HEK293T (cell line): ENCODE results near the gene SUSD1.

Experiments
- CTCF ChIA-PET: fragments of 350-600 bp; formaldehyde crosslinking; extraction: SDS; loops from one replicate; lab custom pipeline; 2021; ENCODE audit warnings: antibody characterized with exemption, inconsistent platforms; lab: Yijun Ruan, JAX
- POLR2A ChIA-PET: fragments of 350-600 bp; formaldehyde crosslinking; extraction: SDS; loops from one replicate; lab custom pipeline; 2020; ENCODE audit warnings: antibody characterized with exemption, inconsistent platforms; lab: Yijun Ruan, JAX
- DNase-seq: peaks from one replicate; pipeline ENCODE4 v3.0.0; 2012; ENCODE audit warnings: mixed read lengths; ENCODE audit errors: extremely low spot score
- ARNT ChIP-seq: fragments of 450-650 bp; IDR thresholded peaks from 2 replicates; pipeline ENCODE4 v1.6.1; 2017; ENCODE audit warnings: mild to moderate bottlenecking
- BHLHE40 ChIP-seq: fragments of 450-650 bp; IDR thresholded peaks from 2 replicates; pipeline ENCODE4 v1.6.1; 2016; ENCODE audit warnings: mild to moderate bottlenecking, moderate library complexity, borderline replicate concordance
- CTBP1 ChIP-seq: fragments of 450-650 bp; IDR thresholded peaks from 2 replicates; pipeline ENCODE4 v1.6.1; 2016; ENCODE audit warnings: borderline replicate concordance
- ELF4 ChIP-seq: fragments of 450-650 bp; IDR thresholded peaks from 2 replicates; pipeline ENCODE4 v1.6.1; 2017; ENCODE audit warnings: antibody characterized with exemption
- FOXA1 ChIP-seq: fragments of 450-650 bp; IDR thresholded peaks from 2 replicates; pipeline ENCODE4 v1.6.1; 2016; ENCODE audit warnings: mild to moderate bottlenecking
- FOXK2 ChIP-seq: fragments of 450-650 bp; IDR thresholded peaks from 2 replicates; pipeline ENCODE4 v1.6.1; 2016; ENCODE audit warnings: mild to moderate bottlenecking
- FOXM1 ChIP-seq: fragments of 450-650 bp; IDR thresholded peaks from 2 replicates; pipeline ENCODE4 v1.6.1; 2017; ENCODE audit warnings: mild to moderate bottlenecking, borderline replicate concordance
- HDGF ChIP-seq: fragments of 450-650 bp; IDR thresholded peaks from 2 replicates; pipeline ENCODE4 v1.6.1; 2017; ENCODE audit warnings: antibody characterized with exemption, borderline replicate concordance
- L3MBTL2 ChIP-seq: fragments of 450-650 bp; conservative IDR thresholded peaks from 2 replicates; pipeline ENCODE4 v1.6.1; 2016; ENCODE audit warnings: mild to moderate bottlenecking
- LEF1 ChIP-seq: fragments of 450-650 bp; IDR thresholded peaks from 2 replicates; pipeline ENCODE4 v1.6.1; 2017; ENCODE audit warnings: mild to moderate bottlenecking, borderline replicate concordance
- NFRKB ChIP-seq: fragments of 450-650 bp; IDR thresholded peaks from 2 replicates; pipeline ENCODE4 v1.6.1; 2016; ENCODE audit warnings: mild to moderate bottlenecking, moderate library complexity
- PKNOX1 ChIP-seq: fragments of 450-650 bp; IDR thresholded peaks from 2 replicates; pipeline ENCODE4 v1.6.1; 2016
- SP1 ChIP-seq: fragments of 450-650 bp; IDR thresholded peaks from 2 replicates; pipeline ENCODE4 v1.6.1; 2017
- SUZ12 ChIP-seq: fragments of 450-650 bp; IDR thresholded peaks from 2 replicates; pipeline ENCODE4 v1.6.1; 2016; ENCODE audit warnings: mild to moderate bottlenecking
- TARDBP ChIP-seq: fragments of 450-650 bp; IDR thresholded peaks from 2 replicates; pipeline ENCODE4 v1.6.1; 2016
- ZNF384 ChIP-seq: fragments of 450-650 bp; IDR thresholded peaks from 2 replicates; pipeline ENCODE4 v1.6.1; 2016

Gene SUSD1

DNA sequence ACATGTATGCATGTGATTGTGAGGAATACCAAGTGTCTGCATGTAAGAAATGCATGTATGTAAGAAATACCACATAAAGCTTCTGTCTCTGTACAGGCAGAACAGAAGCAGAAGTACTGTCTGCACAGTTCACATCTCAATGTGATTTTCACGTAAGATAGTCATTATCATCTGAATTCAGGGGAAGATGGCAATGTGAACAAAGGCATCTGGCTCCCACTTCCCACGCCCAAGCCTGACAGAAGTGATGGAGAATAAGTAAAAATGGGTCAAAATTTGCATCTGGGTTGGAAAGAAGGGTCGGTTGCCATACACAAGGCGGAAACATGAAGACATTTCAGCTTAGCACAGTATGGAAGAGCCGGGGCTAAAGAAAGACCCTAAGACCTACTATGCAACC lies 71.7 kb downstream of the SUSD1 start:
- no peak for DNase-seq
- ChIA-PET CTCF (interaction anchor here (1.2 kb wide), 1 partner anchor 10 kb away, joined by 3 read pairs; no protein-coding TSS in a partner anchor), POLR2A (no interaction called here)
- TF ChIP-seq ARNT (no peak), TARDBP (no peak), HDGF (no peak), ZNF384 (no peak), L3MBTL2 (no peak), FOXA1 (no peak)

GRCh38 chr9:112097712-112098688 lies 77.1 kb downstream of the SUSD1 start:
- ChIA-PET CTCF (interaction anchor here (0.6 to 1.5 kb wide), 14 partner anchors 9 to 1277 kb away, joined by 3 to 8 read pairs (median 3); partner anchors contain the start of gene PTBP3), POLR2A (interaction anchor here (1.0 kb wide), 1 partner anchor 282 kb away, joined by 4 read pairs; the partner anchor contains the start of gene HSDL2)
- TF ChIP-seq BHLHE40 (no peak), ELF4 (no peak)
- peak; percentile 76 for DNase-seq

DNA sequence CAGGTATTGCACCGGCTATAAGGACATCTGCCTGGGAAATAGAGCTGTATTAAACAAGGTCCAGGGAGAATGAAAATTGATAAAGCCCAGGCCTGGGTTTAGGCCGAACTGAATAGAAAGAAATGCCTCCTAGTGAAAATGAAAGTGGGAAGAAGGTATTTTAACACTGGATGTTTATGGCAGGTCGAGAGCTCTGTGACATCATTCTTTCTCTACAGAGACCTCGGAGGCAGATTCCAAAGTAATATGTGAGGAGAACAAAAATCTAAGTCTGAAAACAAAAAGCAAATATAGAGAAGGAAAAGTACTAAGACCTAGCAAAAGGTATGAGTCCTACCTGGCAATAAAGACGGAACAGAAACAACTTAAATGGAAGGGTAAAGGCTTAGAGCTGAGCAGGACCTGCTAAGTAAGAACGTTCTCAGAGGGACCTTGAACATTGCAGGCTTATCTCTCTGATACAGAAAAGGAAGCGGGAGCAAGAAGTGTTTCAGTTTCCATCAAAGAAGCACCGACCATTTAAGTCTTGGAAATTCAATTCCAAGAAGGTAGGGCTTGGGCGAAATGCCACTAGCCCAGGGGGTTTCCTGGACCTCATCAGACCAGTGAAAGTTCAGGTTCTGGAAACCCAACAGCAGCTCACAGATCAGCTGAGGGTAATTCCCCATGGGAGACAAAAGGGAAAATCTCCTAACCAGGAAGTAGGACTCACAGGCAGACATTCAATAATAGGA lies 80.0 kb downstream of the SUSD1 start:
- no peak for DNase-seq
- ChIA-PET POLR2A (no interaction called here), CTCF (no interaction called here)
- TF ChIP-seq SP1 (no peak), FOXA1 (no peak), LEF1 (no peak), NFRKB (no peak), TARDBP (no peak), SUZ12 (no peak), ELF4 (no peak), CTBP1 (no peak), BHLHE40 (no peak), FOXM1 (no peak), L3MBTL2 (no peak), FOXK2 (no peak), PKNOX1 (no peak), ZNF384 (no peak), ARNT (no peak), HDGF (no peak)

- CTCF ChIA-PET = interaction anchor here (0.6 kb wide), 1 partner anchor 50 kb away, joined by 4 read pairs; no protein-coding TSS in a partner anchor
These were observed 80.9 kb downstream of the SUSD1 start for GRCh38 chr9:112094241-112094640.

GRCh38 chr9:112093870-112094216 lies 81.3 kb downstream of the SUSD1 start:
- CTCF ChIA-PET = interaction anchor here (0.6 kb wide), 1 partner anchor 50 kb away, joined by 4 read pairs; no protein-coding TSS in a partner anchor
- DNase-seq = no peak
- TF ChIP-seq ELF4 (no peak), ARNT (no peak), CTBP1 (no peak), FOXA1 (no peak), FOXM1 (no peak), BHLHE40 (no peak), LEF1 (no peak), TARDBP (no peak), SUZ12 (no peak), FOXK2 (no peak), L3MBTL2 (no peak), PKNOX1 (no peak), SP1 (no peak), ZNF384 (no peak), NFRKB (no peak), HDGF (no peak)
- POLR2A ChIA-PET = interaction anchor here (0.6 to 1.0 kb wide), 2 partner anchors 240 to 329 kb away, joined by 3 read pairs; partner anchors contain the start of gene PTBP3

More at GRCh38 chr9:112094241-112094640, 80.9 kb downstream of the SUSD1 start:
- no peak for TF ChIP-seq ZNF384
- no peak for TF ChIP-seq ELF4
- no peak for TF ChIP-seq FOXA1
- TF ChIP-seq PKNOX1 = no peak
- TF ChIP-seq CTBP1 = no peak
- no peak for TF ChIP-seq L3MBTL2
- no peak for TF ChIP-seq ARNT
- no peak for TF ChIP-seq HDGF
- TF ChIP-seq FOXM1 = no peak
- no peak for TF ChIP-seq BHLHE40
- no peak for TF ChIP-seq FOXK2
- no peak for TF ChIP-seq LEF1
- TF ChIP-seq NFRKB = no peak
- no peak for TF ChIP-seq SUZ12
- DNase-seq = no peak
- POLR2A ChIA-PET = interaction anchor here (0.6 to 1.0 kb wide), 2 partner anchors 239 to 329 kb away, joined by 3 read pairs; partner anchors contain the start of gene PTBP3
